Stomach smooth muscle (tissue), 2 donors: ENCODE measurements around the gene CACNA2D1.

Experiments
- H3K27ac ChIP-seq: one replicate; pipeline ENCODE4 v1.7.0; 2013; ENCODE audit warnings: mild to moderate bottlenecking, low read length, inconsistent platforms
- H3K27me3 ChIP-seq, 2 donors: one replicate each; pipeline ENCODE4 v1.7.0; 2013; ENCODE audit warnings: low read length in 2 of 2; ENCODE audit not compliant: insufficient read depth in 2 of 2, control insufficient read depth in 1 of 2
- H3K36me3 ChIP-seq, 2 donors: one replicate each; pipeline ENCODE4 v1.7.0; 2013; ENCODE audit warnings: low read length in 2 of 2; ENCODE audit not compliant: control insufficient read depth in 2 of 2, insufficient read depth in 2 of 2
- H3K4me1 ChIP-seq: one replicate; pipeline ENCODE4 v1.7.0; 2013; ENCODE audit warnings: low read length; ENCODE audit not compliant: control insufficient read depth, insufficient read depth
- H3K4me3 ChIP-seq, 2 donors: one replicate each; pipeline ENCODE4 v1.7.0; 2013; ENCODE audit warnings: low read length in 2 of 2
- H3K9ac ChIP-seq, 2 donors: one replicate each; pipeline ENCODE4 v1.7.0; 2013; ENCODE audit warnings: low read length in 2 of 2, mild to moderate bottlenecking in 1 of 2
- H3K9me3 ChIP-seq, 2 donors: one replicate each; pipeline ENCODE4 v1.7.0; 2013; ENCODE audit warnings: low read length in 2 of 2; ENCODE audit not compliant: control insufficient read depth in 2 of 2
- donor health status: healthy.
- donor health status: Pancreatic carcinoma.

CACNA2D1 gene

GRCh38 chr7:81949306-81949705, 494.3 kb downstream of the CACNA2D1 start:
- Histone ChIP-seq H3K4me3 (no peak overlapping the region), H3K9ac (no peak overlapping the region), H3K9me3 (no peaks in the 10 kb centered on the region), H3K27me3 (no peaks in the 10 kb centered on the region), H3K36me3 (peaks cover 0 to 4% of the 10 kb centered on the region in 2 donors), H3K27ac (no peak overlapping the region), H3K4me1 (no peaks in the 10 kb centered on the region)

GRCh38 chr7:81944058-81944457, 499.5 kb downstream of the CACNA2D1 start:
- Histone ChIP-seq H3K36me3 (no peaks in the 10 kb centered on the region), H3K9ac (no peak overlapping the region), H3K9me3 (no peaks in the 10 kb centered on the region), H3K27ac (no peak overlapping the region), H3K4me3 (no peak overlapping the region), H3K4me1 (no peaks in the 10 kb centered on the region), H3K27me3 (no peaks in the 10 kb centered on the region)

DNA sequence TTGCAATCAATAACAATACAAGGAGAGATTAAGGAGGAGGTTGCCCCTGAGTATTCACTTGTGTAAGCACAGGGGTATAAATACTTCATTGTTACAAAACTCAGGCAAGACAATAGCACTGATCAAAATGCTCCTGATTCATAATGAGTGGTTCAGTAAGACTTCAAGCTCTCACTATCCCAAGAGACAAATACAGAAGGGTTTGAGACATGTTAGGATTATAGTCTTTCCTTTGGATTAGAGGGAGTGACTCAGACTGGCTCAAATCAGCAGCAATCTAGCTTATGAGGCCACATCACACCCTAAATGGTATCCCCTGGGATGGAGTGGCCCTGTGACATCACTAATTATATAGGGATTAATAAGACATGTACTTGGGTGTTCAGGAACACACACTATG, 506.5 kb downstream of the CACNA2D1 start:
- Histone ChIP-seq H3K36me3 (no peaks in the 10 kb centered on the region), H3K4me1 (no peaks in the 10 kb centered on the region), H3K9me3 (no peaks in the 10 kb centered on the region), H3K9ac (no peak overlapping the region), H3K27me3 (no peaks in the 10 kb centered on the region), H3K27ac (no peak overlapping the region), H3K4me3 (no peak overlapping the region)

GRCh38 chr7:81934596-81935301, 508.8 kb downstream of the CACNA2D1 start:
- Histone ChIP-seq H3K4me1 (no peaks in the 10 kb centered on the region), H3K27me3 (no peaks in the 10 kb centered on the region), H3K27ac (no peak overlapping the region), H3K4me3 (no peak overlapping the region), H3K36me3 (no peaks in the 10 kb centered on the region), H3K9me3 (no peaks in the 10 kb centered on the region), H3K9ac (no peak overlapping the region)

- Histone ChIP-seq H3K4me3 (no peak overlapping the region), H3K36me3 (no peaks in the 10 kb centered on the region), H3K9ac (no peak overlapping the region), H3K27ac (no peak overlapping the region), H3K4me1 (no peaks in the 10 kb centered on the region), H3K27me3 (no peaks in the 10 kb centered on the region), H3K9me3 (no peaks in the 10 kb centered on the region)
These were observed 510.6 kb downstream of the CACNA2D1 start for GRCh38 chr7:81932936-81933335.

- no peaks in the 10 kb centered on the region for H3K4me1 ChIP-seq
- no peak overlapping the region for H3K4me3 ChIP-seq
- no peak overlapping the region for H3K27ac ChIP-seq
- H3K9me3 ChIP-seq: no peaks in the 10 kb centered on the region
- no peak overlapping the region for H3K9ac ChIP-seq
- H3K27me3 ChIP-seq: no peaks in the 10 kb centered on the region
- H3K36me3 ChIP-seq: no peaks in the 10 kb centered on the region
These were observed 514.2 kb downstream of the CACNA2D1 start for GRCh38 chr7:81929386-81929785.

DNA sequence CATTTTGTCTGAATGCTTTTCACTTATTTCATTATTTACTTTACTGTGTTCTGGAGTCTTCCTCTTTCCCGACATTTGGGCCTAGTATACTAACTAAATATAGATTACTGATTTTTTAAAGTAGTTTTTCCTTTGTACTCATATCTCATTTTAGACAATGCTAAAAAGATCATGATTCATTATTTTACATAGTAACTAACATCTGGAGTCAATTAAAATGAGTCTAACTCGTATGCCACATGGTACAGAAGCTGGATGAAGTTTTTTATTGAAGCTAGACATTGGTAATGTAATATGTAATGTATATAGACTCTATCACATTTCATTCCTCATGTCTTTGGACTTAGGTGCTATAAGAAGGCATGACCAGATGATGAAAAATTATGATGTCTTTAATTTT, 517.4 kb downstream of the CACNA2D1 start:
- no peaks in the 10 kb centered on the region for H3K36me3 ChIP-seq
- no peaks in the 10 kb centered on the region for H3K27me3 ChIP-seq
- H3K4me3 ChIP-seq: no peak overlapping the region
- H3K9ac ChIP-seq: no peak overlapping the region
- H3K27ac ChIP-seq: no peak overlapping the region
- H3K4me1 ChIP-seq: no peaks in the 10 kb centered on the region
- H3K9me3 ChIP-seq: no peaks in the 10 kb centered on the region

- no peaks in the 10 kb centered on the region for H3K27me3 ChIP-seq
- H3K9ac ChIP-seq: no peak overlapping the region
- H3K36me3 ChIP-seq: no peaks in the 10 kb centered on the region
- no peaks in the 10 kb centered on the region for H3K9me3 ChIP-seq
- H3K27ac ChIP-seq: no peak overlapping the region
- H3K4me1 ChIP-seq: no peaks in the 10 kb centered on the region
- no peak overlapping the region for H3K4me3 ChIP-seq
These were observed 518.0 kb downstream of the CACNA2D1 start for GRCh38 chr7:81925530-81925929.

DNA sequence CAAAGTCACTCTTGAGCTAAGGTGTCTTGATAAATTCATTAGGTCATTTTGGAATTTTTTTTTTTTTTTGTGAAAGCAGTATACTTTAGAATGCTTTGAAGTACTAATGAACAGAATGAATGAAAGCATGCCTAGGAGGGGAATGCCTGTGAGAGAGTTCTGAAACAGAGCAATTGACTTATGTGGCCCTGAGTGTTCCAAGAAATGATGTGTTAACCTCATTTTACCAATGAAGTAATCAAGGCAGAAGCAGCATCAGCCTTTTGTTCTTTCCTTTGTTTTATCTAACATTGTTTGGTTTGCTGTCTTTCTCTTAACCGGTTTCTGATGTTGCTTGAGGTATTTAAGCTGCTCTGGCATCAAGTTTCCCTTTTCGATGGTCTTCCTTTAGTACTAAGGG, 519.1 kb downstream of the CACNA2D1 start:
- no peak overlapping the region for H3K9ac ChIP-seq
- no peaks in the 10 kb centered on the region for H3K9me3 ChIP-seq
- no peaks in the 10 kb centered on the region for H3K27me3 ChIP-seq
- H3K27ac ChIP-seq: no peak overlapping the region
- H3K4me3 ChIP-seq: no peak overlapping the region
- no peaks in the 10 kb centered on the region for H3K4me1 ChIP-seq
- no peaks in the 10 kb centered on the region for H3K36me3 ChIP-seq

- H3K36me3 ChIP-seq: no peaks in the 10 kb centered on the region
- H3K27me3 ChIP-seq: no peaks in the 10 kb centered on the region
- no peak overlapping the region for H3K4me3 ChIP-seq
- no peaks in the 10 kb centered on the region for H3K4me1 ChIP-seq
- H3K27ac ChIP-seq: no peak overlapping the region
- peaks cover 0 to 4% of the 10 kb centered on the region in 2 donors for H3K9me3 ChIP-seq
- no peak overlapping the region for H3K9ac ChIP-seq
These were observed 524.1 kb downstream of the CACNA2D1 start for GRCh38 chr7:81919494-81919893.

DNA sequence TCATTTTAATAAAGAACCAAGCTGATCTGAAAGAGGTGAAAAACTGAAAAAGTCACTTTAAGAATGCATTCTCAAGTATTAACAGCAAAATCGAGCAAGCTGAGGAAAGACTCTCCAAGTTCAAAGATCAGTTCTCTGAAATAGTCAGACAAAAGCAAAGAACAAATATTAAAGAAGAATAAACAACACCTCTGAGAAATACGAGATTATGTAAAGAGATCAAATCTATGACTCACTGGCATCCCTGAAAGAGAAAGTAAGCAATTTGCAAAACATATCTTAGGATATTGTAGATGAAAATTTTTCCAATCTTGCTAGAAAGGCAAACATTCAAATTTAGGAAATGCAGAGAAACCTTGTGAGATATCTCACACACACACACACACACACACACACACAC, 535.4 kb downstream of the CACNA2D1 start:
- Histone ChIP-seq H3K9ac (no peak overlapping the region), H3K27ac (no peak overlapping the region)

More for the DNA sequence above, 535.4 kb downstream of the CACNA2D1 start:
- H3K4me1 ChIP-seq: no peaks in the 10 kb centered on the region
- no peak overlapping the region for H3K4me3 ChIP-seq
- no peaks in the 10 kb centered on the region for H3K27me3 ChIP-seq
- peaks cover 2 to 3% of the 10 kb centered on the region in 2 donors for H3K9me3 ChIP-seq
- no peaks in the 10 kb centered on the region for H3K36me3 ChIP-seq
